Panc1 (cell line): ENCODE data around the gene TPSG1. TPM values are rescaled to one million over a fixed set of nuclear protein-coding genes. Genes with fewer than 3 reads are reported as not detected.
"Not testable (repeated sequence)": the region's sequence is repeated elsewhere in the genome, so short reads cannot be mapped to it uniquely, and the experiment has no call there.

Experiments used
- ATAC-seq: fragments of 200-7000 bp; cut with Tn5 transposase; 2 replicates; pipeline ENCODE4 v1.9.1; 2020; ENCODE audit warnings: mild to moderate bottlenecking, moderate library complexity
- BruUV-seq: library from RNA; stranded (reverse); fragments of 400-500 nt; replicated peaks from 2 replicates; lab custom pipeline; 2021; lab: Mats Ljungman, UMichigan
- CTCF ChIA-PET: fragments of 300-600 bp; sonication (Branson Sonifier 250); formaldehyde crosslinking; loops from one replicate; lab custom pipeline; 2022; ENCODE audit warnings: antibody characterized with exemption; lab: Charles Lee
- POLR2A ChIA-PET: fragments of 300-600 bp; sonication (Branson Sonifier 250); formaldehyde crosslinking; loops from one replicate; lab custom pipeline; 2022; ENCODE audit warnings: antibody characterized with exemption; lab: Charles Lee
- DNase-seq: peaks from one replicate; pipeline ENCODE4 v3.0.0-alpha.2; 2010; ENCODE audit warnings: low read depth, low spot score
- H3K27ac ChIP-seq: 2 replicates; pipeline ENCODE4 v1.5.1; 2011; ENCODE audit warnings: mild to moderate bottlenecking, low read length, inconsistent platforms
- H3K27me3 ChIP-seq: fragments of 200-500 bp; sonication (Bioruptor generic); 2 replicates; pipeline ENCODE4 v1.6.0; 2014; ENCODE audit warnings: low read length, inconsistent platforms; ENCODE audit not compliant: control insufficient read depth, insufficient read depth
- H3K36me3 ChIP-seq: fragments of 200-500 bp; sonication (Bioruptor generic); 2 replicates; pipeline ENCODE4 v1.5.1; 2014; ENCODE audit warnings: inconsistent platforms, mild to moderate bottlenecking, low read length, moderate library complexity; ENCODE audit not compliant: control insufficient read depth, insufficient read depth
- H3K4me1 ChIP-seq: 2 replicates; pipeline ENCODE4 v1.5.1; 2011; ENCODE audit warnings: inconsistent platforms, mild to moderate bottlenecking, low read length, moderate library complexity; ENCODE audit not compliant: control insufficient read depth, insufficient read depth
- H3K4me3 ChIP-seq, 2 experiments: 2 replicates each; pipeline ENCODE4 v1.5.1; 2011 to 2012; ENCODE audit warnings: low read depth in 2 of 2, low read length in 2 of 2, mild to moderate bottlenecking in 2 of 2, inconsistent platforms in 1 of 2, moderate library complexity in 1 of 2
- H3K9me3 ChIP-seq: fragments of 200-500 bp; sonication (Bioruptor generic); 2 replicates; pipeline ENCODE4 v1.5.1; 2014; ENCODE audit warnings: low read depth, mild to moderate bottlenecking, inconsistent platforms, low read length, moderate library complexity; ENCODE audit not compliant: control insufficient read depth, insufficient read depth
- POLR2AphosphoS5 ChIP-seq: IDR thresholded peaks from 2 replicates; pipeline ENCODE4 v1.6.1; 2012; ENCODE audit warnings: mild to moderate bottlenecking, low read depth, low read length, moderate library complexity
- SIN3A ChIP-seq: IDR thresholded peaks from 2 replicates; pipeline ENCODE4 v1.6.1; 2012; ENCODE audit warnings: low read depth, mild to moderate bottlenecking, low read length, moderate library complexity, borderline replicate concordance; ENCODE audit not compliant: insufficient read depth
- TCF7L2 ChIP-seq: IDR thresholded peaks from 2 replicates; pipeline ENCODE4 v1.6.1; 2011; ENCODE audit warnings: mild to moderate bottlenecking, low read depth, low read length, inconsistent platforms
- in situ Hi-C: cut with HindIII; loops from 2 replicates; pipeline ENCODE4 v1.10.0; 2016; ENCODE audit warnings: low sequenced_read_pairs, low pct_unique_long_range_greater_than_20kb
- intact Hi-C: fragments of 100-400 bp; cut with micrococcal nuclease; formaldehyde crosslinking; loops from one replicate; pipeline ENCODE4 v1.10.0; 2022; ENCODE audit not compliant: unreplicated experiment
- total RNA-seq: library from RNA; stranded (reverse); gene quantifications from one replicate; pipeline ENCODE4 v1.2.1, GENCODE V29; 2021; ENCODE audit not compliant: unreplicated experiment
- TF ChIP-seq, protein P1 (sequence below), 2 experiments: IDR thresholded peaks; 2 replicates each; pipeline ENCODE4 v1.6.1; 2011 to 2012; ENCODE audit warnings: low read depth in 2 of 2, control low read depth in 1 of 2, low read length in 1 of 2, mild to moderate bottlenecking in 1 of 2, moderate library complexity in 1 of 2; ENCODE audit not compliant: insufficient read depth in 1 of 2
- TF ChIP-seq, protein P2 (sequence below): fragments of 450-650 bp; IDR thresholded peaks from 2 replicates; pipeline ENCODE4 v1.5.1; 2017; ENCODE audit warnings: mild to moderate bottlenecking

Gene TPSG1
- total RNA-seq, 1 experiment from 2014 or later, result 4.6 TPM

DNA sequence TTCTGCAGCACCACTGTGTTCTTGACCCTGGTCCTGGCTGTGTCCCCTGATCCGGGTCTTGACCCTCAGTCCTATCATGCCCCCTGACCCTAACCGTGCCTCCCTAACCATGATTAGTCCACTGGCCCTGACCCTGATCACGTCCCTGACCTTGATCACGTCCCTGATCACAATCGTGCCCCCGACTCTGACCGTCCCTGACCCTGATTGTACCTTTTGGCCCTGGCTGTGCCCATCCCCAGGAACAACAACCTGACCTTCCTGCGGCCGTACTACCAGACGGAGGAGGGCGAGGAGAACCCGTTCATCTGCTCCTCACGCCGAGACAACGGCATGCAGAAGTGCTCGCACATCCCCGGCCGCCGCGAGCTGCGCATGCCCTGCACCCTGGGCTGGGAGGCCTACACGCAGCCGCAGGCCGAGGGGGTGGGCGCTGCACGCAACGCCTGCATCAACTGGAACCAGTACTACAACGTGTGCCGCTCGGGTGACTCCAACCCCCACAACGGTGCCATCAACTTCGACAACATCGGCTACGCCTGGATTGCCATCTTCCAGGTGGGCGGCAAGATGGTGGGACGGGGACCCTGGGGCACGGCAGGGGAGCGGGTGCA is 24.9 kb downstream of the TPSG1 start:
- in situ Hi-C loops, result no loop called here
- H3K27me3 ChIP-seq, result no peaks in the 10 kb centered on the region

DNA sequence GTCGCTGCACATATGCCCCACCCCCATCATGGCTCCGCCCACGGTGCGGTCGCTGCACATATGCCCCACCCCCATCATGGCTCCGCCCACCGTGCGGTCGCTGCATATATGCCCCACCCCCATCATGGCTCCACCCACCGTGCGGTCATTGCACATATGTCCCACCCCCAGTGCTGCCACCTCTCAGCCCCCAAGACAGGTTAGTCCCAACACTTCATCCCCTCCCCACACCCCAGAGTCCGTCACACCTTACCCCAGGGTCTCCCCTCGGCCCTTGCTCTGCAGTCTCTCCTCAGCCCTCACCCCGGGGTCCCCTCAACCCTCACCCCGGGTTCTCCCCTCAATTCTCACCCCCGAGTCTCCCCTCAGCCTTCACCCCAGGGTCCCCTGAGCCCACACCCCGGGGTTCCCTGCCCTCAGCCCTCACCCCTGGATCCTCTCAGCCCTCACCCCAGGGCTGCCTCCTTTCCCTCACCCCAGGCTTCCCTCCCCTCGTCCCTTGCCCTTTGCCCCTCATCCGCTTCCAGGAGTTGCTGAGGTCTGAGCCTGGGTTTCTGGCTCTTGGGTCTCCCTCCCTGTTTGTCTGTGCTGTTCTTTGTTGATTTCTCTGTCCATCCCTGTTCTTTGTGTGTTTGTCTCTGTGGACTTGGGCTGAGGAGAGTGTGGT is 25.6 kb downstream of the TPSG1 start:
- TF ChIP-seq POLR2AphosphoS5 (no peak), SIN3A (no peak), TCF7L2 (no peak)
- TF ChIP-seq, protein P1, sequence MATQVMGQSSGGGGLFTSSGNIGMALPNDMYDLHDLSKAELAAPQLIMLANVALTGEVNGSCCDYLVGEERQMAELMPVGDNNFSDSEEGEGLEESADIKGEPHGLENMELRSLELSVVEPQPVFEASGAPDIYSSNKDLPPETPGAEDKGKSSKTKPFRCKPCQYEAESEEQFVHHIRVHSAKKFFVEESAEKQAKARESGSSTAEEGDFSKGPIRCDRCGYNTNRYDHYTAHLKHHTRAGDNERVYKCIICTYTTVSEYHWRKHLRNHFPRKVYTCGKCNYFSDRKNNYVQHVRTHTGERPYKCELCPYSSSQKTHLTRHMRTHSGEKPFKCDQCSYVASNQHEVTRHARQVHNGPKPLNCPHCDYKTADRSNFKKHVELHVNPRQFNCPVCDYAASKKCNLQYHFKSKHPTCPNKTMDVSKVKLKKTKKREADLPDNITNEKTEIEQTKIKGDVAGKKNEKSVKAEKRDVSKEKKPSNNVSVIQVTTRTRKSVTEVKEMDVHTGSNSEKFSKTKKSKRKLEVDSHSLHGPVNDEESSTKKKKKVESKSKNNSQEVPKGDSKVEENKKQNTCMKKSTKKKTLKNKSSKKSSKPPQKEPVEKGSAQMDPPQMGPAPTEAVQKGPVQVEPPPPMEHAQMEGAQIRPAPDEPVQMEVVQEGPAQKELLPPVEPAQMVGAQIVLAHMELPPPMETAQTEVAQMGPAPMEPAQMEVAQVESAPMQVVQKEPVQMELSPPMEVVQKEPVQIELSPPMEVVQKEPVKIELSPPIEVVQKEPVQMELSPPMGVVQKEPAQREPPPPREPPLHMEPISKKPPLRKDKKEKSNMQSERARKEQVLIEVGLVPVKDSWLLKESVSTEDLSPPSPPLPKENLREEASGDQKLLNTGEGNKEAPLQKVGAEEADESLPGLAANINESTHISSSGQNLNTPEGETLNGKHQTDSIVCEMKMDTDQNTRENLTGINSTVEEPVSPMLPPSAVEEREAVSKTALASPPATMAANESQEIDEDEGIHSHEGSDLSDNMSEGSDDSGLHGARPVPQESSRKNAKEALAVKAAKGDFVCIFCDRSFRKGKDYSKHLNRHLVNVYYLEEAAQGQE (IDR thresholded peaks at IDR 0.05; ENCODE audit: insufficient read depth in 1 of 2, low read depth in 2 of 2, low read length in 1 of 2), result no peak
- TF ChIP-seq, protein P2, sequence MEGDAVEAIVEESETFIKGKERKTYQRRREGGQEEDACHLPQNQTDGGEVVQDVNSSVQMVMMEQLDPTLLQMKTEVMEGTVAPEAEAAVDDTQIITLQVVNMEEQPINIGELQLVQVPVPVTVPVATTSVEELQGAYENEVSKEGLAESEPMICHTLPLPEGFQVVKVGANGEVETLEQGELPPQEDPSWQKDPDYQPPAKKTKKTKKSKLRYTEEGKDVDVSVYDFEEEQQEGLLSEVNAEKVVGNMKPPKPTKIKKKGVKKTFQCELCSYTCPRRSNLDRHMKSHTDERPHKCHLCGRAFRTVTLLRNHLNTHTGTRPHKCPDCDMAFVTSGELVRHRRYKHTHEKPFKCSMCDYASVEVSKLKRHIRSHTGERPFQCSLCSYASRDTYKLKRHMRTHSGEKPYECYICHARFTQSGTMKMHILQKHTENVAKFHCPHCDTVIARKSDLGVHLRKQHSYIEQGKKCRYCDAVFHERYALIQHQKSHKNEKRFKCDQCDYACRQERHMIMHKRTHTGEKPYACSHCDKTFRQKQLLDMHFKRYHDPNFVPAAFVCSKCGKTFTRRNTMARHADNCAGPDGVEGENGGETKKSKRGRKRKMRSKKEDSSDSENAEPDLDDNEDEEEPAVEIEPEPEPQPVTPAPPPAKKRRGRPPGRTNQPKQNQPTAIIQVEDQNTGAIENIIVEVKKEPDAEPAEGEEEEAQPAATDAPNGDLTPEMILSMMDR, result no peak
- intact Hi-C loops, result no loop called here
- in situ Hi-C loops, result no loop called here
- Histone ChIP-seq H3K4me3 (no peak overlapping the region), H3K27me3 (no peaks in the 10 kb centered on the region), H3K36me3 (no peaks in the 10 kb centered on the region), H3K9me3 (no peaks in the 10 kb centered on the region), H3K4me1 (peaks cover 8% of the 10 kb centered on the region), H3K27ac (no peak overlapping the region)
- CTCF ChIA-PET, result no interaction called here
- POLR2A ChIA-PET, result no interaction called here
- DNase-seq, result no peak
- no TSS peak for BruUV-seq
- no peak for ATAC-seq

More for the DNA sequence above, 24.9 kb downstream of the TPSG1 start:
- ATAC-seq, result no peak
- Histone ChIP-seq H3K9me3 (no peaks in the 10 kb centered on the region), H3K36me3 (no peaks in the 10 kb centered on the region), H3K4me1 (peaks cover 7% of the 10 kb centered on the region), H3K4me3 (no peak overlapping the region), H3K27ac (no peak overlapping the region)
- no peak for DNase-seq
- POLR2A ChIA-PET, result no interaction called here
- intact Hi-C loops, result no loop called here
- TF ChIP-seq, protein P2, result no peak
- TF ChIP-seq SIN3A, result no peak
- no peak for TF ChIP-seq POLR2AphosphoS5
- no peak for TF ChIP-seq TCF7L2
- TF ChIP-seq, protein P1 (IDR thresholded peaks at IDR 0.05; ENCODE audit: insufficient read depth in 1 of 2, low read depth in 2 of 2, low read length in 1 of 2), result no peak
- CTCF ChIA-PET, result no interaction called here
- no TSS peak for BruUV-seq

DNA sequence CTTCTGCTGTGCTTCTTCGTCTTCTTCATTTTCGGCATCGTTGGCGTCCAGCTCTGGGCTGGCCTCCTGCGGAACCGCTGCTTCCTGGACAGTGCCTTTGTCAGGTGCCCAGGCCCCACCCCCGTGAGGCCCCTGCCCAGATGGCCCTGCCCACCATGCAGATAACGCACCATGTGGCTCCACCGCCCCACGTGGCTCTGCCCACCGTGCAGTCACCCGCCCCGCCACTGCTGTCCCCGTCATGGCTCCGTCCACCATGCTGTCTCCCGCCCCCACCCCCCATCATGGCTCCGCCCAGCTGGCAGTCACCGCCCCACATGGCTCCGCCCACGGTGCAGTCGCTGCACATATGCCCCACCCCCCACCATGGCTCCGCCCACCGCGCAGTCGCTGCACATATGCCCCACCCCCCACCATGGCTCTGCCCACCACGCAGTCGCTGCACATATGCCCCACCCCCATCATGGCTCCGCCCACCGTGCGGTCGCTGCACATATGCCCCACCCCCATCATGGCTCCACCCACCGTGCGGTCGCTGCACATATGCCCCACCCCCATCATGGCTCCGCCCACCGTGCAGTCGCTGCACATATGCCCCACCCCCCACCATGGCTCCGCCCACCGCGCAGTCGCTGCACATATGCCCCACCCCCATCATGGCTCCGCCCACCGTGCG is 26.3 kb downstream of the TPSG1 start:
- H3K9me3 ChIP-seq, BruUV-seq, H3K27ac ChIP-seq, ATAC-seq, intact Hi-C loops, DNase-seq, in situ Hi-C loops, H3K36me3 ChIP-seq, CTCF ChIA-PET, H3K4me3 ChIP-seq, H3K27me3 ChIP-seq, POLR2A ChIA-PET: not testable (repeated sequence)
- peaks cover 15% of the 10 kb centered on the region for H3K4me1 ChIP-seq
